IMR-90 (cell line): ENCODE results near the gene FAAP20. TPM values are rescaled to one million over a fixed set of nuclear protein-coding genes. Genes with fewer than 3 reads are reported as not detected.

Experiments
- ATAC-seq: fragments of 200-7000 bp; cut with Tn5 transposase; 2 replicates; pipeline ENCODE4 v1.9.1; 2020; ENCODE audit warnings: low read depth, mild to moderate bottlenecking, moderate library complexity
- BruUV-seq: library from RNA; stranded (reverse); fragments of 400-500 nt; replicated peaks from 2 replicates; lab custom pipeline; 2021; lab: Mats Ljungman, UMichigan
- CTCF ChIA-PET: fragments of 300-600 bp; formaldehyde crosslinking; extraction: SDS; loops from one replicate; lab custom pipeline; 2021; ENCODE audit warnings: antibody characterized with exemption; lab: Yijun Ruan, JAX
- POLR2A ChIA-PET: fragments of 300-600 bp; sonication (Branson Sonifier 250); formaldehyde crosslinking; loops from one replicate; lab custom pipeline; 2022; ENCODE audit warnings: antibody characterized with exemption; ENCODE audit not compliant: unreplicated experiment; lab: Charles Lee
- DNase-seq: peaks from one replicate; pipeline ENCODE4 v3.0.0; 2013
- H2AFZ ChIP-seq: replicated peaks from 2 replicates; pipeline ENCODE3; 2013; ENCODE audit warnings: low read length, mild to moderate bottlenecking; ENCODE audit not compliant: poor library complexity
- H2AK5ac ChIP-seq: 2 replicates; pipeline ENCODE4 v1.6.1; 2013; ENCODE audit warnings: low read depth, low read length, inconsistent platforms
- H2AK9ac ChIP-seq: replicated peaks from 2 replicates; pipeline ENCODE3; 2013; ENCODE audit warnings: mild to moderate bottlenecking, low read depth, low read length, moderate library complexity; ENCODE audit not compliant: poor library complexity
- H2BK120ac ChIP-seq: 2 replicates; pipeline ENCODE4 v1.6.1; 2013; ENCODE audit warnings: low read depth, low read length, inconsistent platforms
- H2BK15ac ChIP-seq: 3 replicates; pipeline ENCODE4 v1.6.1; 2013; ENCODE audit warnings: low read depth, low read length, inconsistent platforms
- H2BK20ac ChIP-seq: 2 replicates; pipeline ENCODE4 v1.6.1; 2013; ENCODE audit warnings: low read depth, mild to moderate bottlenecking, inconsistent platforms, low read length, moderate library complexity
- H2BK5ac ChIP-seq: 2 replicates; pipeline ENCODE4 v1.6.1; 2013; ENCODE audit warnings: mild to moderate bottlenecking, low read depth, low read length, inconsistent platforms; ENCODE audit not compliant: poor library complexity, severe bottlenecking
- H3K14ac ChIP-seq: replicated peaks from 2 replicates; pipeline ENCODE4 v1.6.1; 2013; ENCODE audit warnings: low read depth, low read length, inconsistent platforms
- H3K18ac ChIP-seq: 2 replicates; pipeline ENCODE4 v1.6.1; 2013; ENCODE audit warnings: low read depth, low read length, control low read depth
- H3K23ac ChIP-seq: 2 replicates; pipeline ENCODE4 v1.6.1; 2013; ENCODE audit warnings: low read depth, low read length, inconsistent platforms
- H3K27ac ChIP-seq: 2 replicates; pipeline ENCODE4 v1.5.1; 2013; ENCODE audit warnings: mild to moderate bottlenecking, control low read depth, low read length; ENCODE audit not compliant: insufficient read depth
- H3K27me3 ChIP-seq: 2 replicates; pipeline ENCODE4 v1.6.1; 2013; ENCODE audit warnings: low read length; ENCODE audit not compliant: control insufficient read depth, insufficient read depth
- H3K36me3 ChIP-seq: 2 replicates; pipeline ENCODE4 v1.6.1; 2013; ENCODE audit warnings: low read length, mixed read lengths; ENCODE audit not compliant: control insufficient read depth, insufficient read depth
- H3K4ac ChIP-seq: 2 replicates; pipeline ENCODE4 v1.6.1; 2013; ENCODE audit warnings: low read depth, low read length, inconsistent platforms
- H3K4me1 ChIP-seq: 2 replicates; pipeline ENCODE4 v1.6.1; 2013; ENCODE audit warnings: low read length, mixed read lengths; ENCODE audit not compliant: control insufficient read depth, insufficient read depth
- H3K4me2 ChIP-seq: 2 replicates; pipeline ENCODE4 v1.6.1; 2013; ENCODE audit warnings: low read depth, mild to moderate bottlenecking, control low read depth, low read length, moderate library complexity
- H3K4me3 ChIP-seq: 2 replicates; pipeline ENCODE4 v1.5.1; 2013; ENCODE audit warnings: low read depth, mild to moderate bottlenecking, control low read depth, low read length, moderate library complexity; ENCODE audit not compliant: insufficient read depth
- H3K56ac ChIP-seq: 2 replicates; pipeline ENCODE4 v1.6.1; 2013; ENCODE audit warnings: low read length, inconsistent platforms; ENCODE audit not compliant: insufficient read depth; ENCODE audit errors: extremely low read depth
- H3K79me1 ChIP-seq, 2 experiments: 2 replicates each; pipeline ENCODE4 v1.6.1; 2013; ENCODE audit warnings: low read length in 2 of 2, inconsistent platforms in 1 of 2, low read depth in 1 of 2
- H3K9ac ChIP-seq: 2 replicates; pipeline ENCODE4 v1.6.1; 2013; ENCODE audit warnings: low read depth, low read length, control low read depth
- H3K9me1 ChIP-seq: 2 replicates; pipeline ENCODE4 v1.6.1; 2013; ENCODE audit warnings: low read length, inconsistent platforms; ENCODE audit not compliant: insufficient read depth
- H3K9me3 ChIP-seq: 2 replicates; pipeline ENCODE4 v1.6.1; 2013; ENCODE audit warnings: low read length; ENCODE audit not compliant: control insufficient read depth, insufficient read depth
- H4K20me1 ChIP-seq: 2 replicates; pipeline ENCODE4 v1.6.1; 2013; ENCODE audit warnings: low read length, inconsistent platforms; ENCODE audit not compliant: insufficient read depth
- H4K5ac ChIP-seq: 2 replicates; pipeline ENCODE4 v1.6.1; 2013; ENCODE audit warnings: mild to moderate bottlenecking, low read depth, low read length, control low read depth
- H4K8ac ChIP-seq, 2 experiments: 2 replicates each; pipeline ENCODE4 v1.6.1; 2013; ENCODE audit warnings: low read depth in 2 of 2, low read length in 2 of 2, control low read depth in 1 of 2, inconsistent platforms in 1 of 2
- H4K91ac ChIP-seq: 2 replicates; pipeline ENCODE4 v1.6.1; 2013; ENCODE audit warnings: low read depth, low read length, inconsistent platforms; ENCODE audit not compliant: insufficient read depth
- BHLHE40 ChIP-seq: fragments of 150-350 bp; IDR thresholded peaks from 2 replicates; pipeline ENCODE4 v1.6.1; 2016; ENCODE audit warnings: mild to moderate bottlenecking, low read depth, low read length
- CEBPB ChIP-seq: IDR thresholded peaks from 2 replicates; pipeline ENCODE4 v1.6.1; 2012; ENCODE audit warnings: low read depth, low read length, improper control_type of control experiment
- CHD1 ChIP-seq: IDR thresholded peaks from 2 replicates; pipeline ENCODE4 v1.6.1; 2012; ENCODE audit warnings: low read depth, low read length, improper control_type of control experiment
- ELK1 ChIP-seq: fragments of 150-350 bp; IDR thresholded peaks from 2 replicates; pipeline ENCODE4 v1.6.1; 2016; ENCODE audit warnings: low read depth, mild to moderate bottlenecking, low read length, moderate library complexity, borderline replicate concordance
- FOS ChIP-seq: fragments of 150-350 bp; IDR thresholded peaks from 2 replicates; pipeline ENCODE4 v1.6.1; 2016; ENCODE audit warnings: low read depth, low read length
- MAFK ChIP-seq: IDR thresholded peaks from 2 replicates; pipeline ENCODE4 v1.6.1; 2012; ENCODE audit warnings: low read depth, low read length, improper control_type of control experiment
- MAZ ChIP-seq: IDR thresholded peaks from 2 replicates; pipeline ENCODE4 v1.6.1; 2012; ENCODE audit warnings: low read depth, mild to moderate bottlenecking, low read length, improper control_type of control experiment, moderate library complexity, borderline replicate concordance
- NFE2L2 ChIP-seq: fragments of 150-350 bp; IDR thresholded peaks from 2 replicates; pipeline ENCODE4 v1.6.1; 2016; ENCODE audit warnings: low read depth, mild to moderate bottlenecking, low read length
- POLR2A ChIP-seq: IDR thresholded peaks from 2 replicates; pipeline ENCODE4 v1.6.1; 2012; ENCODE audit warnings: mild to moderate bottlenecking, low read depth, low read length
- RAD21 ChIP-seq: IDR thresholded peaks from 2 replicates; pipeline ENCODE4 v1.6.1; 2012; ENCODE audit warnings: low read length, improper control_type of control experiment
- RCOR1 ChIP-seq: IDR thresholded peaks from 2 replicates; pipeline ENCODE4 v1.6.1; 2012; ENCODE audit warnings: mild to moderate bottlenecking, low read length, improper control_type of control experiment; ENCODE audit not compliant: insufficient replicate concordance
- RFX5 ChIP-seq: IDR thresholded peaks from 2 replicates; pipeline ENCODE4 v1.8.0; 2012; ENCODE audit warnings: low read depth, mild to moderate bottlenecking, low read length, moderate library complexity
- SMC3 ChIP-seq: fragments of 150-350 bp; IDR thresholded peaks from 2 replicates; pipeline ENCODE4 v1.6.1; 2016; ENCODE audit warnings: low read depth, mild to moderate bottlenecking, antibody characterized with exemption, low read length, moderate library complexity
- USF2 ChIP-seq: fragments of 150-350 bp; IDR thresholded peaks from 2 replicates; pipeline ENCODE4 v1.6.1; 2017; ENCODE audit warnings: mild to moderate bottlenecking, antibody characterized with exemption, low read length, low read depth
- WGBS, 2 experiments: methylation state at CpG; one replicate each; pipeline versions ENCODE4 v1.1.5 to v1.1.7; 2013; ENCODE audit warnings: missing lambda C conversion rate in 2 of 2; ENCODE audit not compliant: insufficient read length in 1 of 2; ENCODE audit errors: extremely low coverage in 2 of 2; 5-methylcytosine and 5-hydroxymethylcytosine counted together
- dilution Hi-C: fragments of 300-500 bp; cut with HindIII; formaldehyde crosslinking; loops from one replicate; pipeline ENCODE4 v1.14.3; 2018; ENCODE audit warnings: low sequenced_read_pairs; ENCODE audit not compliant: unreplicated experiment
- in situ Hi-C: fragments of 300-500 bp; cut with MboI; formaldehyde crosslinking; loops from 3 replicates; pipeline ENCODE4 v1.14.3; 2019; ENCODE audit warnings: low sequenced_read_pairs, inconsistent platforms, mixed read lengths
- intact Hi-C: fragments of 100-400 bp; cut with micrococcal nuclease; formaldehyde crosslinking; loops from 2 replicates; pipeline ENCODE4 v1.10.0; 2022
- polyA plus RNA-seq, 3 experiments: library from polyadenylated mRNA; depleted of rRNA; stranded (reverse); fragments of >200 nt; gene quantifications; 2 replicates each; pipeline ENCODE4 v1.2.3, GENCODE V29; 2012; ENCODE audit warnings: low replicate concordance in 1 of 3
- total RNA-seq: library from RNA; depleted of rRNA; stranded (reverse); fragments of >200 nt; gene quantifications from 2 replicates; pipeline ENCODE4 v1.2.3, GENCODE V29; 2012
- TF ChIP-seq, protein P1 (sequence below): conservative IDR thresholded peaks from 2 replicates; pipeline ENCODE4 v1.5.1; 2012; ENCODE audit warnings: mild to moderate bottlenecking, low read depth, low read length, improper control_type of control experiment

FAAP20 gene
- total and polyA plus RNA-seq, 2 of the 4 experiments (the other 2 are of a cell fraction): 6.5 to 31.5 TPM

DNA sequence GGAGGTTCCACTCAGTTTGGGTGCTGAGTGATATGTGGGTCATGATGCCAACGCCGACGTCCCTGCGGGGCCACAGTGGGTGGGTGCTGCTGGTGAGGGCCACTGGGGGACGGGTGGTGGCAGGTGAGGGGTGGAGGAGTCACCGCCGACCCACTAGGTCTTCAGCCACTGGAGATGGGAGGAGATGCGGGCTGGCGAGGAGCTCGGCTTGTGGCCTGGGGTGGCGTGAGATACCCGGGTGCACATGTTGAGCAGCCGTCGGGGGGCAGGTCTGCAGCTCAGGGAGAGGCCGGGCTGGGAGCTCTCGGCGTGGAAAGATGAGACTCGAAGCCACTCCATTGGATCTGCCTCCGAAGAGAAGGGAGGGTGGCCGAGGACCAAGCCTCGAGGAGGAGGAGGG is 40.5 kb downstream of the FAAP20 start:
- Histone ChIP-seq H3K9me1 (no peaks in the 10 kb centered on the region), H3K27me3 (peaks cover 8% of the 10 kb centered on the region; the same call in 1 of the 2 replicates), H3K56ac (no peak overlapping the region), H3K9me3 (no peaks in the 10 kb centered on the region), H4K8ac (no peak overlapping the region), H4K91ac (no peak overlapping the region), H3K79me1 (no peaks in the 10 kb centered on the region), H2AK5ac (no peak overlapping the region), H2AK9ac (no peak overlapping the region), H3K9ac (no peak overlapping the region), H3K23ac (no peak overlapping the region), H3K4me3 (no peak overlapping the region), H3K14ac (no peak overlapping the region), H3K27ac (no peak overlapping the region), H2BK15ac (no peak overlapping the region), H4K5ac (no peak overlapping the region), H4K20me1 (no peaks in the 10 kb centered on the region), H3K4me1 (no peaks in the 10 kb centered on the region), H3K4ac (no peak overlapping the region), H3K4me2 (no peak overlapping the region), H2AFZ (no peak overlapping the region), H3K18ac (no peak overlapping the region), H2BK120ac (no peak overlapping the region), H2BK5ac (no peak overlapping the region), H2BK20ac (no peak overlapping the region), H3K36me3 (no peaks in the 10 kb centered on the region)
- ChIA-PET CTCF (no interaction called here), POLR2A (no interaction called here)
- BruUV-seq: no TSS peak
- WGBS, 2 experiments: 83% methylated on average over 10 of the region's 21 CpGs; no CpG with 5 or more reads in 1 of the 2 experiments
- ATAC-seq: no peak
- TF ChIP-seq ELK1 (no peak), POLR2A (no peak), RAD21 (no peak), SMC3 (no peak), MAZ (no peak), NFE2L2 (no peak), USF2 (no peak), RFX5 (no peak), RCOR1 (no peak), FOS (no peak), CHD1 (no peak), CEBPB (no peak), MAFK (no peak), BHLHE40 (no peak)
- TF ChIP-seq, protein P1, sequence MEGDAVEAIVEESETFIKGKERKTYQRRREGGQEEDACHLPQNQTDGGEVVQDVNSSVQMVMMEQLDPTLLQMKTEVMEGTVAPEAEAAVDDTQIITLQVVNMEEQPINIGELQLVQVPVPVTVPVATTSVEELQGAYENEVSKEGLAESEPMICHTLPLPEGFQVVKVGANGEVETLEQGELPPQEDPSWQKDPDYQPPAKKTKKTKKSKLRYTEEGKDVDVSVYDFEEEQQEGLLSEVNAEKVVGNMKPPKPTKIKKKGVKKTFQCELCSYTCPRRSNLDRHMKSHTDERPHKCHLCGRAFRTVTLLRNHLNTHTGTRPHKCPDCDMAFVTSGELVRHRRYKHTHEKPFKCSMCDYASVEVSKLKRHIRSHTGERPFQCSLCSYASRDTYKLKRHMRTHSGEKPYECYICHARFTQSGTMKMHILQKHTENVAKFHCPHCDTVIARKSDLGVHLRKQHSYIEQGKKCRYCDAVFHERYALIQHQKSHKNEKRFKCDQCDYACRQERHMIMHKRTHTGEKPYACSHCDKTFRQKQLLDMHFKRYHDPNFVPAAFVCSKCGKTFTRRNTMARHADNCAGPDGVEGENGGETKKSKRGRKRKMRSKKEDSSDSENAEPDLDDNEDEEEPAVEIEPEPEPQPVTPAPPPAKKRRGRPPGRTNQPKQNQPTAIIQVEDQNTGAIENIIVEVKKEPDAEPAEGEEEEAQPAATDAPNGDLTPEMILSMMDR: no peak
- no peak for DNase-seq
- intact Hi-C loops: no loop called here
- in situ Hi-C loops: loop anchor here (10.0 kb wide), 1 partner anchor 189 kb away; no protein-coding TSS in a partner anchor
- dilution Hi-C loops: no loop called here
